ENCODE results near the gene ITPR1. TPM values are rescaled to one million over a fixed set of nuclear protein-coding genes. Genes with fewer than 3 reads are reported as not detected.
"Not testable (repeated sequence)": the region's sequence is repeated elsewhere in the genome, so short reads cannot be mapped to it uniquely, and the experiment has no call there.

Gene ITPR1
- total and polyA plus RNA-seq, 2 of the 4 experiments (the other 2 are of a cell fraction): 1.8 to 5.7 TPM

GRCh38 chr3:4454142-4454541, 39.0 kb upstream of the ITPR1 start:
- H2BK5ac ChIP-seq (ENCODE audit: low read depth, low read length, poor library complexity, severe bottlenecking): no peak overlapping the region
- H3K18ac ChIP-seq (ENCODE audit: low read depth, low read length): no peak overlapping the region
- no TSS peak for BruUV-seq (replicated peaks)
- H4K20me1 ChIP-seq (ENCODE audit: insufficient read depth, low read length): no peaks in the 10 kb centered on the region
- H3K27me3 ChIP-seq (ENCODE audit: control insufficient read depth, insufficient read depth, low read length): no peaks in the 10 kb centered on the region
- no peak overlapping the region for H2BK120ac ChIP-seq (ENCODE audit: low read depth, low read length)
- no peak overlapping the region for H3K27ac ChIP-seq (ENCODE audit: insufficient read depth, low read length)
- H3K56ac ChIP-seq (ENCODE audit: extremely low read depth, insufficient read depth, low read length): no peak overlapping the region
- no peak overlapping the region for H3K4me3 ChIP-seq (ENCODE audit: insufficient read depth, low read depth, low read length)
- POLR2A ChIA-PET (ENCODE audit: unreplicated experiment): interaction anchor here (0.5 kb wide), 1 partner anchor 12 kb away, joined by 5 read pairs; no protein-coding TSS in a partner anchor
- H2AFZ ChIP-seq (replicated peaks; ENCODE audit: low read length, poor library complexity): no peak overlapping the region
- intact Hi-C loops (cut with micrococcal nuclease) (no loop called here), in situ Hi-C loops (cut with MboI; ENCODE audit: low sequenced_read_pairs) (no loop called here), dilution Hi-C loops (cut with HindIII; ENCODE audit: low sequenced_read_pairs, unreplicated experiment) (no loop called here)
- CTCF ChIA-PET: no interaction called here
- no peak for DNase-seq
- H4K8ac ChIP-seq (ENCODE audit: low read depth in 2 of 2, low read length in 2 of 2): no peak overlapping the region
- no peak overlapping the region for H2AK5ac ChIP-seq (ENCODE audit: low read depth, low read length)
- no peak overlapping the region for H2BK15ac ChIP-seq (ENCODE audit: low read depth, low read length)
- H3K4ac ChIP-seq (ENCODE audit: low read depth, low read length): no peak overlapping the region
- no peaks in the 10 kb centered on the region for H3K4me1 ChIP-seq (ENCODE audit: control insufficient read depth, insufficient read depth, low read length)
- ATAC-seq (ENCODE audit: low read depth): no peak
- no peak for TF ChIP-seq NFE2L2 (IDR thresholded peaks at IDR 0.05; ENCODE audit: low read depth, low read length)
- TF ChIP-seq BHLHE40 (IDR thresholded peaks at IDR 0.05; ENCODE audit: low read depth, low read length): no peak
- TF ChIP-seq SMC3 (IDR thresholded peaks at IDR 0.05; ENCODE audit: low read depth, low read length): no peak
- TF ChIP-seq CTCF (conservative IDR thresholded peaks at IDR 0.05; ENCODE audit: low read depth, low read length): no peak
- H2BK20ac ChIP-seq (ENCODE audit: low read depth, low read length): no peak overlapping the region
- no peak overlapping the region for H3K23ac ChIP-seq (ENCODE audit: low read depth, low read length)
- H3K79me1 ChIP-seq (ENCODE audit: low read depth in 1 of 2, low read length in 2 of 2): no peaks in the 10 kb centered on the region; a peak in 1 of 4 replicates
- H3K9ac ChIP-seq (ENCODE audit: low read depth, low read length): no peak overlapping the region
- H4K5ac ChIP-seq (ENCODE audit: low read depth, low read length): no peak overlapping the region
- H2AK9ac ChIP-seq (replicated peaks; ENCODE audit: low read depth, low read length, poor library complexity): no peak overlapping the region
- no peaks in the 10 kb centered on the region for H3K9me3 ChIP-seq (ENCODE audit: control insufficient read depth, insufficient read depth, low read length)
- H3K14ac ChIP-seq (replicated peaks; ENCODE audit: low read depth, low read length): no peak overlapping the region
- peaks cover 1% of the 10 kb centered on the region; the same call in 1 of the 2 replicates for H3K36me3 ChIP-seq (ENCODE audit: control insufficient read depth, insufficient read depth, low read length)
- no peak overlapping the region for H4K91ac ChIP-seq (ENCODE audit: insufficient read depth, low read depth, low read length)
- H3K4me2 ChIP-seq (ENCODE audit: low read depth, low read length): no peak overlapping the region
- H3K9me1 ChIP-seq (ENCODE audit: insufficient read depth, low read length): no peaks in the 10 kb centered on the region

- H3K4me3 ChIP-seq (ENCODE audit: insufficient read depth, low read depth, low read length); H3K27ac ChIP-seq (ENCODE audit: insufficient read depth, low read length); H3K23ac ChIP-seq (ENCODE audit: low read depth, low read length); H4K5ac ChIP-seq (ENCODE audit: low read depth, low read length); H2AK9ac ChIP-seq (replicated peaks; ENCODE audit: low read depth, low read length, poor library complexity); H2BK15ac ChIP-seq (ENCODE audit: low read depth, low read length); H2BK120ac ChIP-seq (ENCODE audit: low read depth, low read length); H2AFZ ChIP-seq (replicated peaks; ENCODE audit: low read length, poor library complexity); H3K4me1 ChIP-seq (ENCODE audit: control insufficient read depth, insufficient read depth, low read length); ATAC-seq (ENCODE audit: low read depth); H3K27me3 ChIP-seq (ENCODE audit: control insufficient read depth, insufficient read depth, low read length); H3K14ac ChIP-seq (replicated peaks; ENCODE audit: low read depth, low read length); H3K56ac ChIP-seq (ENCODE audit: extremely low read depth, insufficient read depth, low read length); BruUV-seq (replicated peaks); H4K20me1 ChIP-seq (ENCODE audit: insufficient read depth, low read length); intact Hi-C loops (cut with micrococcal nuclease); H3K18ac ChIP-seq (ENCODE audit: low read depth, low read length); H3K9me1 ChIP-seq (ENCODE audit: insufficient read depth, low read length); DNase-seq; H3K36me3 ChIP-seq (ENCODE audit: control insufficient read depth, insufficient read depth, low read length); H3K9ac ChIP-seq (ENCODE audit: low read depth, low read length); H3K79me1 ChIP-seq (ENCODE audit: low read depth in 1 of 2, low read length in 2 of 2); dilution Hi-C loops (cut with HindIII; ENCODE audit: low sequenced_read_pairs, unreplicated experiment); H3K4me2 ChIP-seq (ENCODE audit: low read depth, low read length); POLR2A ChIA-PET (ENCODE audit: unreplicated experiment); H4K8ac ChIP-seq (ENCODE audit: low read depth in 2 of 2, low read length in 2 of 2); H2BK20ac ChIP-seq (ENCODE audit: low read depth, low read length); CTCF ChIA-PET; H3K4ac ChIP-seq (ENCODE audit: low read depth, low read length); H3K9me3 ChIP-seq (ENCODE audit: control insufficient read depth, insufficient read depth, low read length); H2BK5ac ChIP-seq (ENCODE audit: low read depth, low read length, poor library complexity, severe bottlenecking); H2AK5ac ChIP-seq (ENCODE audit: low read depth, low read length); H4K91ac ChIP-seq (ENCODE audit: insufficient read depth, low read depth, low read length); in situ Hi-C loops (cut with MboI; ENCODE audit: low sequenced_read_pairs): not testable (repeated sequence)
- no CpG with 5 or more reads among the region's 14 CpGs for WGBS, 2 experiments (ENCODE audit: extremely low coverage in 2 of 2, insufficient read length in 1 of 2)
Measured at GRCh38 chr3:4456780-4457179, 36.4 kb upstream of the ITPR1 start.
